ENCODE measurements around the gene PAX8. TPM values are rescaled to one million over a fixed set of nuclear protein-coding genes. Genes with fewer than 3 reads are reported as not detected.

Gene PAX8
- total RNA-seq, 4 donors from 2014 or later, result 0.58 to 2.1 (median 1.1) TPM

DNA sequence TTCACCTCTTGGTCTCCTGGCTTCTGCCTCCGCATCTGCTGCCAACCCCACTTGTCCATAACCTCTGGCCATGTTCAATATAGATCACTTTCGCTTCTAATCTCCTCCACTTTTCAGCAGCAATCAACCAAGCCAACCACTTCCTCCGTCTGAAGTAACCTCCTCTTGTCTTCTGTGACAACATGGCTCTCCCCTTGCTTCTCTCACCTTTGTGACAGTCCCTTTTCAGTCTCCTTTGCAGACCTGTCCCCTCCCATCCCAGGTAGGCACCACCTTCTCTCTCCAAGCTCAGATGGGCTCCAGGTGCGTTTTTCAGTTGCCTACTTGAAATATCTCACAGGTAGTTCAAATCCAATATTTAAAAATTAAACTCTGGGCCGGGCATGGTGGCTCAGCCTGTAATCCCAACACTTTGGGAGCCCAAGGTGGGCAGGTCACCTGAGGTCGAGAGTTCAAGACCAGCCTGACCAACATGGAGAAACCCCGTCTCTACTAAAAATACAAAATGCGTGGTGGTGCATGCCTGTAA, 109.7 kb downstream of the PAX8 start:
- WGBS, result 93% methylated on average over 8 of the region's 8 CpGs
- intact Hi-C loops (cut with DNase I), result no loop called here

DNA sequence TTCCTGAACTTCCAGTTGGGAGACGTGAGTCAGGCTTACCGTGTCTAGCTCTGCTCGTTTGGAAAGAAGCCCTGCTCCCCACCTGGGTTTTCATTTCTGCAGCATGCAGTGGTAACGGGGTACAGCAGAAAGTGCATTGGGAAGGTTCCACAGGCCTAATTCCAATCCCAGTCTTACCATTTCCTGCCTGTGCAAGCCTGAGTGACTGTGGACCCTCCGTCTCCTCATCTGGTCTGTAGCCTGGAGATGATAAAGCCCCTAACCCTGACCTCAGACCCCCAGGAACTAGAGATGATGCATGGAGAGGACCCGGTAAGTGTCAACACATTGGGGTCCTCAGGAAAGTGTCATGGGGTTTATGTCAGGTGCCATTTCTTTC, 110.8 kb downstream of the PAX8 start:
- TF ChIP-seq POLR2AphosphoS5 (IDR thresholded peaks at IDR 0.05), result no peak
- TF ChIP-seq POLR2A (IDR thresholded peaks at IDR 0.05; ENCODE audit: low read depth), result no peak
- TF ChIP-seq EP300 (IDR thresholded peaks at IDR 0.05), result no peak
- TF ChIP-seq, protein P1, sequence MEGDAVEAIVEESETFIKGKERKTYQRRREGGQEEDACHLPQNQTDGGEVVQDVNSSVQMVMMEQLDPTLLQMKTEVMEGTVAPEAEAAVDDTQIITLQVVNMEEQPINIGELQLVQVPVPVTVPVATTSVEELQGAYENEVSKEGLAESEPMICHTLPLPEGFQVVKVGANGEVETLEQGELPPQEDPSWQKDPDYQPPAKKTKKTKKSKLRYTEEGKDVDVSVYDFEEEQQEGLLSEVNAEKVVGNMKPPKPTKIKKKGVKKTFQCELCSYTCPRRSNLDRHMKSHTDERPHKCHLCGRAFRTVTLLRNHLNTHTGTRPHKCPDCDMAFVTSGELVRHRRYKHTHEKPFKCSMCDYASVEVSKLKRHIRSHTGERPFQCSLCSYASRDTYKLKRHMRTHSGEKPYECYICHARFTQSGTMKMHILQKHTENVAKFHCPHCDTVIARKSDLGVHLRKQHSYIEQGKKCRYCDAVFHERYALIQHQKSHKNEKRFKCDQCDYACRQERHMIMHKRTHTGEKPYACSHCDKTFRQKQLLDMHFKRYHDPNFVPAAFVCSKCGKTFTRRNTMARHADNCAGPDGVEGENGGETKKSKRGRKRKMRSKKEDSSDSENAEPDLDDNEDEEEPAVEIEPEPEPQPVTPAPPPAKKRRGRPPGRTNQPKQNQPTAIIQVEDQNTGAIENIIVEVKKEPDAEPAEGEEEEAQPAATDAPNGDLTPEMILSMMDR (IDR thresholded peaks at IDR 0.05), result no peak
- no peak for DNase-seq (ENCODE audit: extremely low spot score)
- H3K27me3 ChIP-seq, result no peaks in the 10 kb centered on the region
- no peaks in the 10 kb centered on the region for H3K9me3 ChIP-seq
- no peak overlapping the region for H3K4me3 ChIP-seq
- intact Hi-C loops (cut with DNase I), result no loop called here
- H3K4me1 ChIP-seq, result no peaks in the 10 kb centered on the region
- no peak overlapping the region for H3K27ac ChIP-seq (replicated peaks in 1 of 4)
- no peaks in the 10 kb centered on the region for H3K36me3 ChIP-seq
- 100% methylated on average over 1 of the region's 6 CpGs for WGBS

More for the DNA sequence above, 109.7 kb downstream of the PAX8 start:
- DNase-seq (ENCODE audit: extremely low spot score), result no peak
- H3K4me3 ChIP-seq, result no peak overlapping the region
- no peaks in the 10 kb centered on the region for H3K27me3 ChIP-seq
- H3K9me3 ChIP-seq, result no peaks in the 10 kb centered on the region
- no peak overlapping the region for H3K27ac ChIP-seq (replicated peaks in 1 of 4)
- TF ChIP-seq POLR2AphosphoS5 (IDR thresholded peaks at IDR 0.05) (no peak), POLR2A (IDR thresholded peaks at IDR 0.05; ENCODE audit: low read depth) (no peak), EP300 (IDR thresholded peaks at IDR 0.05) (no peak)
- TF ChIP-seq, protein P1 (IDR thresholded peaks at IDR 0.05), result no peak
- no peaks in the 10 kb centered on the region for H3K36me3 ChIP-seq
- no peaks in the 10 kb centered on the region for H3K4me1 ChIP-seq

DNA sequence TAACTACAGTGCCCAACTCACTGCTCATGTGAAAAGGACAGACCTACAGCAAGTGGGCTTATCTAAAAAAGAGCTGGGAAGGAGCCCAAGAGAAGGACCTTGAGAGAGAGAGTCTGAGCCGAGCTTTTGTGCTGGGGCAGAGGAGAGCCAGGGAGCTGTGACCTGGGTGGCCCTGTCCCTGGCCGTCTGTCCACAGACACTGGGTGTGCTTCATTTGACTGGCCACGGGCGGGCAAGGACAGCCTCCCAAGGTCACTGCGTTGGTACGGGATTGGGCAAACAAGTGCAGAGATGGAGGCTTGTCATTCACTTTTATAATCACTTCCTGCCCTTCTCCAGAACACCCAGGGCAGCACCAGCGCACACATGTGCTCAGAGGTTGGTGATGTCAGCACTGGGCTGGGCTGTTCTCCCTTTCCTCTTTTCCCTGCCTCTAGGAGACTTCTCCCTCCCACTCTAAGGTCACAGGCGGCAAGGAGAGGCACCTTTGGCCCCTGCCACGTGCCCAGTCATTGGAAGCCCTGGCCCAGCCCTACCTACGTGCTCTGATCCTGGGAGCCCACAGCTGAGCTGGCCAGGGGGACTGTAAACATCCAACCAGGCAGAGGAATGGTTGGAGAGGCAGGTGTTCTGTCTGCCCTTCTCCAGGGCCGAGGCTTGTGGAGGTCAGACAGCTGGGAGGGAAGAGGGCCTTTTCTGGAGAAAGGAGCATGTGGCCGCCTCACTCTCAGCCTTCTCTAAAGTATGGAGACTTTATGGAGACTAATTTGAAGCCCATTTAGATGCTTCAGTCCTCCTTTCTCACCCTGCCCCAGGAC, 111.4 kb downstream of the PAX8 start:
- DNase-seq (ENCODE audit: extremely low spot score), result no peak
- Histone ChIP-seq H3K4me1 (no peaks in the 10 kb centered on the region), H3K27me3 (no peaks in the 10 kb centered on the region), H3K4me3 (no peak overlapping the region), H3K27ac (replicated peaks in 1 of 4) (no peak overlapping the region), H3K9me3 (no peaks in the 10 kb centered on the region), H3K36me3 (no peaks in the 10 kb centered on the region)
- no peak for TF ChIP-seq POLR2AphosphoS5 (IDR thresholded peaks at IDR 0.05)
- TF ChIP-seq POLR2A (IDR thresholded peaks at IDR 0.05; ENCODE audit: low read depth), result no peak
- TF ChIP-seq, protein P1 (IDR thresholded peaks at IDR 0.05), result no peak
- no peak for TF ChIP-seq EP300 (IDR thresholded peaks at IDR 0.05)
- intact Hi-C loops (cut with DNase I), result no loop called here
- WGBS, result 73% methylated on average over 10 of the region's 12 CpGs

DNA sequence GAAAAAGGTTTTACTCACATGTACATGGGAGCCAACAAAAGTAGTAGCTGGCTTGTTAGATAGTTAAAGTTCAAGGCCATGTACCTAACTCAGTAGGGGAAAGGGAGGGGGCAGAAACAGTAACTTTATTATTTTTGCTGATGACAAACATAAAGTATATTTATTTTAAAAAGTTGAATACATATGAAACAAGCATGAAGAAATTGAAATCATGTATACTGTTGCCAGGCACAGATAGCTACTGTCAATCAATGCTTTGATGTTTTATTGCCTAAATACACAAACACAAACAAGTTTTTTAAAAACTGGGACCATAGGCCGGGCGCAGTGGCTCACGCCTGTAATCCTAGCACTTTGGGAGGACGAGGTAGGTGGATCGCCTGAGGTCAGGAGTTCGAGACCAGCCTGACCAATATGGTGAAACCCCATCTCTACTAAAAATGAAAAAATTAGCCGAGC, 112.5 kb downstream of the PAX8 start:
- intact Hi-C loops (cut with DNase I), result no loop called here
- TF ChIP-seq EP300 (IDR thresholded peaks at IDR 0.05) (no peak), POLR2A (IDR thresholded peaks at IDR 0.05; ENCODE audit: low read depth) (no peak), POLR2AphosphoS5 (IDR thresholded peaks at IDR 0.05) (no peak)
- TF ChIP-seq, protein P1 (IDR thresholded peaks at IDR 0.05), result no peak
- no peak overlapping the region for H3K27ac ChIP-seq (replicated peaks in 1 of 4)
- 89% methylated on average over 7 of the region's 7 CpGs for WGBS
- H3K27me3 ChIP-seq, result no peaks in the 10 kb centered on the region
- H3K9me3 ChIP-seq, result no peaks in the 10 kb centered on the region
- no peaks in the 10 kb centered on the region for H3K36me3 ChIP-seq
- H3K4me3 ChIP-seq, result no peak overlapping the region
- no peaks in the 10 kb centered on the region for H3K4me1 ChIP-seq
- no peak for DNase-seq (ENCODE audit: extremely low spot score)

Other genes with a start within 250 kb of the PAX8 start
- gene IL36B, start 226.1 kb downstream of the PAX8 start, total RNA-seq, result not detected
- not detected for gene IL36RN, start 219.7 kb downstream of the PAX8 start, total RNA-seq
- gene IL1F10, start 211.0 kb downstream of the PAX8 start, total RNA-seq, result not detected
- 1 to 10 TPM in 1 of 4 donors, under 1 TPM in 2, not detected in 1; 0.40 to 4.1 (median 0.83) TPM for gene IL1RN, start 151.3 kb downstream of the PAX8 start, total RNA-seq
- 1 to 10 TPM; 3.1 to 4.6 (median 3.6) TPM for gene PSD4, start 105.0 kb downstream of the PAX8 start, total RNA-seq
- gene ZNG1B, start 158.8 kb upstream of the PAX8 start, total RNA-seq, result 10 to 100 TPM; 23.5 to 39.0 (median 32.6) TPM
- gene FOXD4L1, start 219.7 kb upstream of the PAX8 start, total RNA-seq, result under 1 TPM in 2 of 4 donors, not detected in 2; 0.17 to 0.42 TPM